Epithelial cell of esophagus (primary cell): Measurements from ENCODE around the gene JAK3.
A peak's percentile ranks its signal among the peaks of the same experiment; 100 is the strongest.
"Not testable (repeated sequence)": the region's sequence is repeated elsewhere in the genome, so short reads cannot be mapped to it uniquely, and the experiment has no call there.

Experiments used
- DNase-seq: peaks from one replicate; pipeline ENCODE4 v3.0.0; 2010; ENCODE audit warnings: low read depth
- H3K4me3 ChIP-seq: 2 replicates; pipeline ENCODE4 v1.5.1; 2011; ENCODE audit warnings: mild to moderate bottlenecking, low read length, control low read depth
- CTCF ChIP-seq: IDR thresholded peaks from 2 replicates; pipeline ENCODE4 v1.5.1; 2011; ENCODE audit warnings: low read depth, mild to moderate bottlenecking, low read length, control low read depth, inconsistent platforms; ENCODE audit not compliant: insufficient read depth; ENCODE audit errors: missing control alignments

JAK3 gene

GRCh38 chr19:17794412-17794730 is 53.4 kb downstream of the JAK3 start:
- H3K4me3 ChIP-seq = no peak overlapping the region
- DNase-seq = no peak
- TF ChIP-seq CTCF = no peak

GRCh38 chr19:17790059-17790780 is 57.6 kb downstream of the JAK3 start:
- TF ChIP-seq CTCF = no peak
- DNase-seq = no peak
- no peak overlapping the region for H3K4me3 ChIP-seq

GRCh38 chr19:17788632-17789031 is 59.1 kb downstream of the JAK3 start:
- H3K4me3 ChIP-seq = no peak overlapping the region
- no peak for DNase-seq
- TF ChIP-seq CTCF = no peak

- H3K4me3 ChIP-seq = no peak overlapping the region
- no peak for TF ChIP-seq CTCF
- DNase-seq = no peak
These were observed 60.4 kb downstream of the JAK3 start for GRCh38 chr19:17787274-17787913.

- DNase-seq = peak; percentile 65
- peak; percentile 83 for TF ChIP-seq CTCF
- no peak overlapping the region for H3K4me3 ChIP-seq
These were observed 63.4 kb downstream of the JAK3 start for GRCh38 chr19:17784201-17785008.

- H3K4me3 ChIP-seq = not testable (repeated sequence)
These were observed 64.1 kb downstream of the JAK3 start for GRCh38 chr19:17783721-17784120.

GRCh38 chr19:17780781-17781180 is 67.0 kb downstream of the JAK3 start:
- TF ChIP-seq CTCF = no peak
- no peak for DNase-seq
- no peak overlapping the region for H3K4me3 ChIP-seq

More at GRCh38 chr19:17783721-17784120, 64.1 kb downstream of the JAK3 start:
- DNase-seq = not testable (repeated sequence)
